HG03066 (cell line): ENCODE measurements around the gene NR6A1.

Experiments
- ATAC-seq: cut with Tn5 transposase; IDR thresholded peaks from one replicate; pipeline ENCODE4 v1.9.1; 2021; ENCODE audit warnings: low read depth; ENCODE audit not compliant: unreplicated experiment

NR6A1 gene

DNA sequence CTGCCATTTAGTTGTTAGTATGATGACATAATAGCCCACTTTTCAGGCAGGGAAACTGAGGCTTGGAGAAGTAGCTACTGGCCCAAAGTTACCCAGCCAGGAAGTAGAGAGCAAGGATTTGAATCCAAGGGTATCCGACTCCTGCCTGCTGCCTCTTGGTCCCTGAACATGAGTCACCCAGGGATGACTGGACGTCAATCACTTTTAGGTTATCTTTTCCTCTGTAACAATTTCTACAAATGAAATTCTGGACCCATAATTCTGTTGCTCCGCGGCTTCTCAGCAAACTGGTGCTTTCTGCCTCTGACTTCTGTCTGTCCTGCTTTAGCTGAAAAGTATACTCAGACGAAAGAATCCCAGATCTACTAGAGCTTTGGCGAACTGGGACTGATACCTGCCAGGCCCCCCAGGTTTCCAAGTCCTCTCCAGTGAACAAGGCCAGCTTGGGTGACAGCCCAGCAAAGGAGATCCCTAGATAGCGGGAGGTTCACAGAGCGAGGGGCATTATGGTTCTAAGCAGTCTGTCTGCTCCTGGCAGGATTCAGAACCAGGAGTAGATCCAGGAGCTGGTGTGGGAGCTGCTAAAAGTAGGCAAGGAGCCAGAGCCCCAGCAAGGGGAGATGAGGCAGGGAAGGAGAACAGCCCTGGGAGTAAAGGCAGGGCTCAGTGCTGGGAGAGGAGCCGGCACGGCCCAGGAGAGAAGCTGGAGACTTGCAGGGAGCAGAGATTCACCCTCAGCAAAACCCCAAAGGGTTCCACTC lies 26.4 kb upstream of the NR6A1 start:
- ATAC-seq = no peak

DNA sequence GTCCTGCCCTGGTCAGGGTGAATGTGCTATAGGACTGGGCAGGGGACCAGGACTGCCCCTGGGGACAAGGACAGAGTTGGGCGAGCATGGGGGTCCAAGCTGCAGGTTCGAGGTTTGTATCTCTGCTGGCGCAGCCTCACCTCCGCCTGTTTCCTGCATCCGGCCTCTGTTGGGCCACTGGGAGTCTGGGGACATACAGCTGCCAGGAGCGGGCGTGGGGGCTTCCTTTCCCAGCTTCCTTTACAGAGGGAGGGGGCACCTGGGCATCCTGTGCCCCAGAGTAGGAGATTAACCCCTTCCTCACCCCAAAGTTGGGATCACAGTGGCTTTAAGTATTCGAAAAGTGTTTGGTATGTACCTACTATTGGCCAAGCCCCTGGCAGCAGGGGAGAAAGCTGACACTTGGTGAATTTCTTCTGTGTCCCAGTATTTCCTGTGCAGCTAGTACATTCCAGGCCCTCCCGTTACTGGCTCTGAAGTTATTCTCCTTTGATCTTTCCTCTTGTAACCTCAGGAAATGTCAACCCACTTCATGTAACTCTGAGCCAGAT lies 24.8 kb upstream of the NR6A1 start:
- no peak for ATAC-seq

DNA sequence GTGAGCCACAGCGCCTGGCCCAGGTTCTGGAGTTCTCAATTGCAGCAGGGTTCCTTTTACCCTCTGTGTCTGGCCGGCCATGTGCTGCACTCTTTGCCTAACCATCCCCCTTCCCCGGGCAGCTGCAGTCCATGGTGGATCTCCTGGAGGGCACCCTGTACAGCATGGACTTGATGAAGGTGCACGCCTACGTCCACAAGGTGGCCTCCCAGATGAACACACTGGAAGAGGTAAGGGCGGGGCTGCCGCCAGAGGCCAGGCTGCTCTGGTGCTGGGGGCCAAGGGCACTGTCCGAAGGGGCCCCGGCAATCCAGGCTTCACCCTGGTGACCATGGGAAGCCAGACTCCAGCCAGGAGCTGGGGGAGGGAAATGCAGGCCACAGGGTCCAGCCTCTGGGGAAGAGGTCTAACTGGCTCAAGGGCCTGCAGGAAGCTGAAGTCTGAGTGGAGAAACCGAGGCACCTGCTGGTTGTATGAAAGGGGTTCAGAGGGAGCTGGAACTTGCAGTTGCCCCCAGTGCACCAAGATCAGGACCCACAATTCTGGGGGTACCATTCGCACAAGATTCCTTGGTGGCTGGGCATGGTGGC lies 23.9 kb upstream of the NR6A1 start:
- no peak for ATAC-seq

DNA sequence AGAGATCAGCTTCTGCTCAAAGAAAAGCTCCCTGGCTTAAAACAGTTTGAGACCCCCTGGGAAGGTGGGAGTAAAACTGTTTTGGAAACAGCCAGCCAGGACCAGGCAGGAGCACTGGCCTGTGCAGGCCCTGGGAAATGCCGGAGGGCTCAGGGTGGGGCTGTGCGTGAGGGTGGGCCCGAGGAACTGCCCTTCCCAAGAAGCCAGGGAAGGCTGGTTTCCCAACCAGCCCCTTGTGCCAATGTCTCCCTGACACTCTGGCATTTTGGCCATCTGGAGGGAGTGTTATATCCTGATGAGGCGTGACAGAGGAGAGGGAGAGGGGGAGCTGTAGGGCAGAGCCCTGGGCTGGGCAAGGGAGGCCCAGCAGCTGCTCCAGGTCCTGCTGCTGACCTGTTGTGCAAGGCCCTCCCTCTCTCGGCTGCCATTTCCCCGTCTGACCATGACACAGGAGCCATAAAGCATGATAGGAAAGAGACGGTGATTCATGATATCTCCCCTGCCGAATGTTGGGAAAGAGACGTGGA lies 22.0 kb upstream of the NR6A1 start:
- no peak for ATAC-seq

DNA sequence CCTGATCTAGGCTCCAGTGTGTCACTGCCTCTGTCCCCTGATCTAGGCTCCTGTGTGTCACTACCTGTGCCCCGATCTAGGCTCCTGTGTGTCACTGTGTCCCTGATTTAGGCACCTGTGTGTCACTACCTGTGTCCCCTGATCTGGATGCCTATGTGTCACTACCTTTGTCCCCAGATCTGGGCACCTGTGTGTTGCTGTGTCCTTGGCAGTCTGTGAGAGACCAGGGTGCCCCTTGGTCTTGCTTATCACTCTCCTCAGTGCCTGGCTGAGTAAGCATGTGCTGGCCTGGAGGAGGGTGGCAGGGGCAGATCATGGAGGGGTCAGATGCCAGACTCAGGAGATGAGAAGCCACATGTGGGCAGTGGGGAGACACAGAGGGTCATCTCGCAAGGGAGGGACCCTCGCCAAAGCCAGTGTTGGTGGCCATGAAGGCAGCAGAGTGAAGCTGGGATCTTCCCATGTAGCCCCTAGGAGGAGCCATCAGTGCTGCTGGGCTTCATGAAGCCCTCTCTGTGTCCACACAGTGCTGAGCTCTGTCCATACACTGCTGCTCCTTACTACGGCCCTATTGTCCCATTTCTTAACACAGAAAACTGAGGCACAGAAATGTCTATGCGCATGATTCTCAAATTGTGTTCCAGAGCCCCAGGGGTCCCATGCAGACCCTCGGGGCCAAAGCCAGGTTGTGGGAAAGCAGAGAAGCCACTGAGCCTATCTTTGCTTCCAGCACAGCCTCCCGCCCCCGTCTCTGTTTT lies 21.3 kb upstream of the NR6A1 start:
- ATAC-seq = no peak

DNA sequence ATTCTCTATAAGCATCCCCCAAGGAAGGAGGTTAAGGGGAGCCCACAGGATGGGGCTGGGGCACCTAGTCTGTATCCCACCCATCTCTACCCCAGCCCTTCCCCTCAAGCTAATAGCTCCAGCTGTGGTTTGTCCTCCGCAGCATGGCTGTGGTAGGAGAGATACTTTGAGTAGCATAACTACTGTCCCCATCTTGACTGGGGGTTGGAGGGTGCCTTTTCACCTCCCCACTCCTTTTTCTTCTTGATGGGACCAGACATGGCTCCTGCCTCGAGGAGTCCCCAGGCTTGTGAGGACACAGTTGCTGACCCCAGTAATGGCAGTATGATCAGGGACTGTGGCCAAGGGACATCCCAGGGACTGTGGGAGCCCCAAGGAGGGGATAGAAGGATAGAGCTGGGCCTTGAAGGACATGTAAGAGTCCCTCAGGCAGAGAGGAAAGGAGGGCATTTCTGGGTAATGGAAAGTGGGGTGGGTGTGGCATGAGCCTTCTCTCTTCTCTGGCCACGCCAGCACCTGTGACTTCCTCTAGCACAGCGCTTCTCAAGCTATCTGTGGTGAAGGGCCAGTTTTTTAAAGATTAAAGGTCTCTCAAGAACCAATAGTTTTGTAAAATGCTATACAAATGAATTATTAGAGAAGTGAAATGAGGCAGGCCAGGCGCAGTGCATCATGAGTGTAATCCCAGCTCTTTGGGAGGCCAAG lies 19.8 kb upstream of the NR6A1 start:
- ATAC-seq = no peak

DNA sequence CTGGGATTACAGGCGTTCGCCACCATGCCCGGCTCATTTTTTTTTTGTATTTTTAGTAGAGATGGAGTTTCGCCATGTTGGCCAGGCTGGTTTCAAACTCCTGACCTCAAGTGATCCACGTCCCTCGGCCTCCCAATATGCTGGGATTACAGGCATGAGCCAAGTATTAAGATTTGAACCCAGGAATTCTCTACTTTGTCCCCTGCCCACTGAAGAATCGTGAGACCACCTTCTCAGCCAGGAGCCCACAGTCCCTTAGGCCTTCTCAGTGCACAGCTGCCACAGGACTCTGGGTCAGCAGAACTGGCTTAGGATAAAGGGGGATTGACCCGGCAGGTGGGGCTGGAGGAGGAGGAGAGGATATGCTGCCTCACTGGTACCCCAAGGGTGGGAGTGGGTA lies 19.2 kb upstream of the NR6A1 start:
- ATAC-seq = no peak

DNA sequence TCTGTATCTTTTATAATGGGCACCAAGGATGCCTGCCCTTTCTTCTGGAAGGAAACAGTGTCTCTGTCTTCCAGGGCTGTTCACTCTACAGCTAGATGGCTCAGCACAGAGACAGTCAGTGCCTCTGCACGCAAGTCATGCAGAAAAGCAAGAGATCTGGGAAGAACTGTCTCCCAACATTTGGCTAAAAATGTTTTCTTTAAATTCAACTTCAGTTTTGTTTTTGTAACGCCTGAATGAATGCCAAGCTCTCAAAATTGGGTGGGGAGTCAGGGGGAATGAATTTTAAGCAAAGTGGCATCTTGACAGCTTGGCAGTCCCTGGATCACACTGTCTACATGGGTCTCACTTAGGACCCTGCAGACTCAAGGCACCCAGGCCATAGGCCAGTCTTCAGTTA lies 18.4 kb upstream of the NR6A1 start:
- no peak for ATAC-seq

DNA sequence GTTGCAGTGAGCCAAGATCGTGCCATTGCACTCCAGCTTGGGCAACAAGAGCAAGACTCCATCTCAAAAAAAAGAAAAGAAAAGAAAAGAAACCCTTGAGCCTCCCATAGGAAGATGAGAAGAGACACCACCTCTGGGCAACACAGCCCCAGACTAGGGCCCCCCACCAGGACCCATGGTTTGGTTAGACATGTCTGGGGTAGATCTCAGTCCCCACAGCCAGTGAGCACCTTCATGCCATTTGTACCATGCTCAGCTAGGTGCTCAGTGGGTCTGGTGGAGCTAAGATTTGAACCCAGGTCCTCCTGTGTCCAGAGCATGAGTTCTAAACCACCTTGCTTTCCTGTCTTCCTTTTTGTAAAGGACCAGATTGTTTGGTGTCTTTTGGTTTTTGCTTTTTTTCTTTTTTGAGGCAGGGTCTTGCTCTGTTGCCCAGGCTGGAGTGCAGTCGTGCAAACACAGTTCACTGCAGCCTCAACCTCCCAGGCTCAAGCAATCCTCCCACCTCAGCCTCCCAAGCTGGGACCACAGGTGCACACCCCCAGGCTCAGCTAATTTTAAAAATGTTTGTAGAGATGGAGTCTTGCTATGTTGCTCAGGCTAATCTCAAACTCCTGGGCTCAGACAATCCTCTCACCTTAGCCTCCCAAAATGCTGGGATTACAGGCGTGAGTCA lies 17.6 kb upstream of the NR6A1 start:
- ATAC-seq = no peak

DNA sequence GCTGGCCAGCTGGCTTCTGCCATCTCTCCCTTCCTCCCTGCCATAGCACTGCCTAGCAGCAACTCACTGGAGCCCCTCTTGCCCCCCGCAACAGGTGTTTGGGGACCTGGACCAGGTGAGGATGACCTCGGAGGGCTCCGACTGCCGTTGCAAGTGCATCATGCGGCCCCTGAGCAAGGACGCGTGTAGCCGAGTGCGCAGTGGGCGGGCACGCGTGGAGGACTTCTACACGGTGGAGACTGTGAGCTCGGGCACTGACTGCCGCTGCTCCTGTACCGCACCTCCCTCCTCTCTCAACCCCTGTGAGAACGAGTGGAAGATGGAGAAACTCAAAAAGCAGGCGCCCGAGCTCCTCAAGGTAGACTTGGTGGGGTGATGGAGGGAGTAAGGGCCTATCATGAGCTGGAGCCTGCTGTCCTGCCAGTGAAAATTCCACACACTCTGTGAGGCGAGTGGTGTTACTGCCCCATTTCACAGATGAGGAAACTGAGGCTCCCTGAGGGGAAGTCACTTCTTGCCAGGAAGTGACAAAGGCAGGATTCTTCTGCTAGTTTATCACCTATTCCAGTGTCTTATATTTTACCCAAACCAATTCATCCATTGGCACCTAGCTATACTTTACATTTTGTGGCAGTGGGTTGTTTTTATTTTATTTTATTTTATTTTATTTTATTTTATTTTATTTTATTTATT lies 15.9 kb upstream of the NR6A1 start:
- no peak for ATAC-seq

DNA sequence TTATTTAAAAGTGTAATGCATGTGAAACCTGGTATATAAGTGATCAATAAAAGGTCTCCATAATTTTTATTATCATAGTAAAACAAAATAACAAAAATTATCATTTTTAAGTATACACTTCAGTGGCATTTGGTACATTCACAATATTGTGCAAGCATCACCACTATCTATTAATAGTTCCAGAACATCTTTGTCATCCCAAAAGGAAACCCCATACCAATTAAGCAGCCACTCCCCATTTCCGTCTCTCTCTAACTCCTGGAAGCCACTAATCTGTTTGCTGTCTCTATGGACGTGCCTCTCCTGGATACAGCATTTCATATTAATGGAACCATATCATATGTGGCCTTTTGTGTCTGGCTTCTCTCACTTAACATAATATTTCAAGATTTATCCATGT lies 13.4 kb upstream of the NR6A1 start:
- no peak for ATAC-seq

DNA sequence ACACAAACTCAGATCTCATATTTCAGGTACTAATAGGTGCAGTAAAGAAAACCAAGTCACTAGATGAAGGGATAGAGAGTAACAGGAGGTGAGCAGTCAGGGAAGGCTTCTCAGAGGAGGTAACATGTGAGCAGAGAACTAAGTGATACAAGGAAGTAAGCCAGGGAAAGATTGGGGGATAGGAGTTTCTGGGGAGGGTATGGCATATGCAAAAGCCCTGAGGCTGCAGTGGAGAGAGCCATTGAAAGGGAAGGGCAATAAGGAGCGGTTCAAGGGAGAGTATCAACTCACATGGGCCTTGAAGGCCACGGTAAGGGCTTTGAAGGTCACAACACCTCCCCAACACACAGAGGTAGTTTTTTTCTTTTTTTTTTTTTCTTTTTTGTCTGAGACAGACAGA lies 12.7 kb upstream of the NR6A1 start:
- ATAC-seq = no peak

DNA sequence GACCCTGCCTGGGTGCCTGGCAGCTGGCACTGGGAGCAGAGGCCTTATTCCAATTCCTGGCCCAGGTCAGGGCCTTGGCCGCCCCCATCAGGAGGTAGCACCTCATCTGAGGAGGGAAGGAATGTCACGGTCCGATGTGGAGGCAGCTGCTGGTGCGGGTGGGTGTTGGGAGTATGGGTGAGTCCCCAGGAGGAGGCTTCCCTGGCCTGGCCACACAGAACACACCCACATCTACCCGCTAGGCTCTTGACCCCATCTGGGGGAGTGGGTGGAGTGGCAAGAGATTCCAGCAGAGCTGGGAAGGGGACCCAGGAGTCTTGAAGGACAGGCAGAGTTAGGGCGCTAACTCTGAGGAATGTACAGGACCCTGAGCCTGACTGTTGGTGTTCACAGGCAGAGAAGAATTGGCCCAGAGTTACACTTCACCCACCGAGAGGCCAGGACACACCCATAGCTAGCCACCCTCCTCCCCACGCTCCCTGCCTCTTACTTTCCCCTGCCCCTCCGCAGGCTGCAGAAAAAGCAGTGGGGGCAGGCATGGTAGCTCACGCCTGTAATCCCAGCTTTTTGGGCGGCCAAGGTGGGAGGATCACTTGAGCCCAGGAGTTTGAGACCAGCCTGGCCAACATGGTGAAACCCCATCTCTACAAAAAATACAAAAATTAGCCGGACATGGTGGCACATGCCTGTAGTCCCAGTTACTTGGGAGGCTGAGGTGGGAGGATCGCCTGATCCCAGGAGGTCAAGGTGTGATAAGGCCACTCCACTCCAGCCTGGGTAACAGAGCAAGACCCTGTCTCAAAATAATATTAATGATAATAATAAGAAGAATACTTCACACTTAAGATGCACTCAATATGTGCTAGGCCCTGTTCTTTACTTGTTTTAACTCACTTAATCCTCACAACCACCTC lies 11.8 kb upstream of the NR6A1 start:
- ATAC-seq = no peak

DNA sequence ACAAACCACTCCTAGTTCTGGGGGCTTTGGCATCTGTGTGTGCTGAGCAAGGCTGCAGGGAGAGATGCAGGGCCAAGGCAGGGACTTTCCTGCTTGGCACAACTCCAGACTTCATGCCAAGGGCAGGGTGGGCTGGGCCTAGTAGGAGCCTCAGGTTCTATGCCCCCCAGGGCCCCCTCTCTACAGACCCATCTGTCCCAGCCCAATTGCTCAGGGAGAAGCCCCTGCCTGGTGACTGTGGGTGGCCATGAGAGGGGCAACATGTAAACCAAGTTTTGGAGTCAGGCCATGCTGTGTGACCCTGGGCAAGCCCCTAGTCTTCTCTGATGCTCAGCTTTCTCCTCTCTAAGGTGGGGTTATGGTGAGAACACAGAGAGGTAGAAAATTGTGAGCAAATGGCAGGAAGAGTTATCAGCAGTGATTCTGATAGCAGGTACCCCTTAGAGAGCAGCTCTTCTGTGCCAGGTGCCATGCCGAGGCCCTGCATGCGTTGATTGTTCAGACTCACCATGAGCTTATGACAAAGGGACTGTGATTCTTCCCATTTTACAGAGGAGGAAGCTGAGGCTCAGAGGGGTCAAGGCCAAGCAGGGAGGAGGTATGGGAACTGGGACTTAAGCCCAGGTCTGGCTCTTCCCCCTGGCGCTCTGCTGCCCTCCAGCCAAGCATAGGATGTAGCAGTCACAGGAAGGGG lies 11.0 kb upstream of the NR6A1 start:
- no peak for ATAC-seq

DNA sequence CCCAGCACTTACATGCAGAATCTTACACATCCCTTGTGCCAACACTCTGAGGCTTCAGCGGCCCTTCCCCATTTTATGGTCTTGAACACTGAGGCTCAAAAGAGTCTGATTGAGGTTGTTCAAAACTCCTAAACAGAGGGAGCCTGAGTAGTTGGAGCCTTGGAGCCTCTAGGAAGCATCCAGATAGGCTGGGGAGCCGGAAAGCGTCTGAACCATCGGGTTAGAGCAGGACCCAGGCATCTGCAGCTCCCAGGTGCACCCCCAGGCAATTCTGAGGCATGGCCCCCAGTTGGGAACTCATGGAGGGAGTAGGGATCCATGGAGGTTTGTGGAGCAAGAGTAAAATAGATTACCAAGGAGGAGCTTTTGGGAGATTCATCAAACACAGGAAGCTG lies 9.6 kb upstream of the NR6A1 start:
- no peak for ATAC-seq

DNA sequence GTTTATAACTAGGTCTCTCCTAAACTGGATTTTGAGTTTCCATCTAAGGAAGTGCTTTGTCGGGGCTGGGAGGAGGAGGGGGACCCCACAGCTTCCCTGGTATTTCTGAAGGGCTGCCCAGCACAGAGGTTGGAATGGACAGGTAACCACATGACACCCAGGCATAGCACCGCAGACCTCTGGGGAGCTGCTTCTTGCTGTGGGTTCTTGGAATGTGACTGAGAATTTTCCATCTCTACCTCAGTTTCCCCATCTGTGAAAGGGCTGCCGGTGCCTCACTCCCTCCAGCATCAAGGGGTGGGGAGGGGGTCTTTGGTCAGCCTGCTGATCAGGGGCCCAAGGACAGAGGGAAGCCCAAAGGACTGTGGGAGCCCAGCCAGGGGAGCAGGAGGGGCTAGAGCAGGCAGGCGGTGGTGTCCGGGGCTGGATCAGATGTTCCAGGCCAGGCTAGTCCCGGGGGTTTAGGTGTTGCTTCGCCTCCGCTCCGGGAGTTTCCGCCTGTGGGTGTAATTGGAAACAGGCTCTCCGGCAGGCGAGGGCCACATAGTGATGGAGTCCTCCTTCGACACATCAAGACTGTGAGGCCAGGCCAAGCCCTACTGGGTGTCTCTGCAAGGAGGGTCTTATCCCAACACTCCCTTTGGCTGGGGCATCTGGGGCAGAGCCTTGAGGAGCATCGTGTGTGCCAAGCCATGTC lies 9.1 kb upstream of the NR6A1 start:
- no peak for ATAC-seq

DNA sequence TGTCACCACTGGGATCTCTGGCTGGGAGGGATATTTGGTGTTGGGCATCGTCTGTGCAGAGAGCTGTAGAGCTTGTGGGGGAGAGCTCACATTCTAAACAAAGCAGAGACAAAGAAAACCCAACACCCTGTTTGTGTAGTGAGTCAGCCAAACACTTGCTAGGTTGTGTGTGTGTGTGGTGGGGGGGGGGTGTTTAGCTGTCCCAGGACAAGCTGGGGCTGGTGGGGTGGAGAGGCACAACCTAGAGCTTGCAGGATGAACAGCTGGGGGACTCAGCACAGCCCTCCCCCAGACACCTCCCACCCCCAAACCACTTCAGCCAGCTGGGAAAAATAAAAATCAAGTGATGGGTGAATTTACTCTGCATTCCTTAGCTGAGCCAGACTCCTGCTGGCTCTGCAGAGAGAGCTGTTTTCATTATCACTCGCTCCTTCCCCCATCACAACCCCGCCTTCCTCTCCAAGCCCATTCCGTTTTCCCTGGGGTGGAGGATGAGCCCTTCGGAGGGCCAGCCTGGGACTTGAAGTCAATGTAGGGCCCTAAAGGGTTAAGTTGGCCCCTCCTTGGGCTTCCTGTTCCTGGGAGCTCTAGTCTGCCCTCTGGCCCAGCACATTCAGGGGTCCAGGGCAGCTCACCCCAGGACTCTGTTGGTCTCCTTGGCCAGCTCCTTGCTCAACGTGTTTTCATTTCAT lies 8.4 kb upstream of the NR6A1 start:
- no peak for ATAC-seq
